ENCODE data around the gene CMKLR1. TPM values are rescaled to one million over a fixed set of nuclear protein-coding genes. Genes with fewer than 3 reads are reported as not detected.

The CMKLR1 gene
- total and polyA plus RNA-seq, 10 of the 15 experiments (the other 5 are each of a cell fraction or from before 2014, with no cell fraction given), result 13.8 to 52.3 (median 26.2) TPM

- Histone ChIP-seq H3K27me3 (replicated peaks in 1 of 2; ENCODE audit: control insufficient read depth in 2 of 2, insufficient read depth in 2 of 2, low read length in 1 of 2) (no peaks in the 10 kb centered on the region), H3K4me2 (ENCODE audit: control insufficient read depth, insufficient read depth) (no peak overlapping the region), H3K4me3 (no peak overlapping the region), H3K9me3 (replicated peaks; ENCODE audit: control insufficient read depth, insufficient read depth, low read length) (peaks cover 2% of the 10 kb centered on the region; the same call in 2 of the 3 replicates), H3K79me2 (ENCODE audit: control insufficient read depth, insufficient read depth, low read length) (no peaks in the 10 kb centered on the region), H3K4me1 (ENCODE audit: control insufficient read depth, insufficient read depth, low read length) (no peaks in the 10 kb centered on the region), H4K20me1 (ENCODE audit: control insufficient read depth, insufficient read depth) (no peaks in the 10 kb centered on the region), H3K36me3 (ENCODE audit: control insufficient read depth in 2 of 2, insufficient read depth in 2 of 2, low read length in 1 of 2) (no peaks in the 10 kb centered on the region), H3K27ac (ENCODE audit: control insufficient read depth, insufficient read depth) (no peak overlapping the region), H2AFZ (ENCODE audit: control insufficient read depth, low read depth, low read length) (no peak overlapping the region), H3K9ac (ENCODE audit: control insufficient read depth, insufficient read depth, low read length) (no peak overlapping the region)
- in situ Hi-C loops (cut with MboI), result no loop called here
- FAIRE-seq (no peak), DNase-seq (ENCODE audit: low read depth, low spot score) (no peak), ATAC-seq (no peak)
- ChIA-PET SMC1A (ENCODE audit: uncharacterized antibody, unreplicated experiment) (no interaction called here), RAD21 (ENCODE audit: unreplicated experiment) (no interaction called here), CTCF (no interaction called here), POLR2A (no interaction called here)
- TF ChIP-seq SREBF1 (IDR thresholded peaks at IDR 0.05; ENCODE audit: low read length) (no peak), BCLAF1 (IDR thresholded peaks at IDR 0.05) (no peak)
- TF ChIP-seq, protein P1, sequence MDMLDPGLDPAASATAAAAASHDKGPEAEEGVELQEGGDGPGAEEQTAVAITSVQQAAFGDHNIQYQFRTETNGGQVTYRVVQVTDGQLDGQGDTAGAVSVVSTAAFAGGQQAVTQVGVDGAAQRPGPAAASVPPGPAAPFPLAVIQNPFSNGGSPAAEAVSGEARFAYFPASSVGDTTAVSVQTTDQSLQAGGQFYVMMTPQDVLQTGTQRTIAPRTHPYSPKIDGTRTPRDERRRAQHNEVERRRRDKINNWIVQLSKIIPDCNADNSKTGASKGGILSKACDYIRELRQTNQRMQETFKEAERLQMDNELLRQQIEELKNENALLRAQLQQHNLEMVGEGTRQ (IDR thresholded peaks at IDR 0.05; ENCODE audit: borderline replicate concordance, low read depth, low read length), result no peak
- intact Hi-C loops (cut with micrococcal nuclease; ENCODE audit: unreplicated experiment), result no loop called here
- BruUV-seq (replicated peaks), result no TSS peak
- 0% methylated on average over 1 of the region's 1 CpG for WGBS (ENCODE audit: insufficient coverage, insufficient replicate concordance, low lambda C conversion rate, missing lambda C conversion rate)
Measured at GRCh38 chr12:108387771-108388170, 48.7 kb upstream of the CMKLR1 start.
